Adrenal gland (tissue), 5 donors: ENCODE measurements around the gene ZNF48.

Experiments used
- POLR2A ChIP-seq, 2 donors: fragments of 450-650 bp; IDR thresholded peaks; one replicate each; pipeline ENCODE4 v1.6.1; 2017; ENCODE audit warnings: antibody characterized with exemption in 2 of 2, mild to moderate bottlenecking in 2 of 2, moderate library complexity in 1 of 2
- TF ChIP-seq, protein P1 (sequence below), 6 experiments: fragments of 450-650 bp in 4 of 6; fragments of 200-600 bp in 2 of 6; sonication (generic) in 1 of 6; IDR thresholded peaks; 1 replicate in 5 of 6; 2 replicates in 1 of 6; pipeline versions ENCODE4 v1.5.1 to v1.8.0; 2016 to 2021; ENCODE audit warnings: antibody characterized with exemption in 6 of 6, mild to moderate bottlenecking in 2 of 6, moderate library complexity in 1 of 6
- donor health status: DM: no; HTN: no; CAD: no.

DNA sequence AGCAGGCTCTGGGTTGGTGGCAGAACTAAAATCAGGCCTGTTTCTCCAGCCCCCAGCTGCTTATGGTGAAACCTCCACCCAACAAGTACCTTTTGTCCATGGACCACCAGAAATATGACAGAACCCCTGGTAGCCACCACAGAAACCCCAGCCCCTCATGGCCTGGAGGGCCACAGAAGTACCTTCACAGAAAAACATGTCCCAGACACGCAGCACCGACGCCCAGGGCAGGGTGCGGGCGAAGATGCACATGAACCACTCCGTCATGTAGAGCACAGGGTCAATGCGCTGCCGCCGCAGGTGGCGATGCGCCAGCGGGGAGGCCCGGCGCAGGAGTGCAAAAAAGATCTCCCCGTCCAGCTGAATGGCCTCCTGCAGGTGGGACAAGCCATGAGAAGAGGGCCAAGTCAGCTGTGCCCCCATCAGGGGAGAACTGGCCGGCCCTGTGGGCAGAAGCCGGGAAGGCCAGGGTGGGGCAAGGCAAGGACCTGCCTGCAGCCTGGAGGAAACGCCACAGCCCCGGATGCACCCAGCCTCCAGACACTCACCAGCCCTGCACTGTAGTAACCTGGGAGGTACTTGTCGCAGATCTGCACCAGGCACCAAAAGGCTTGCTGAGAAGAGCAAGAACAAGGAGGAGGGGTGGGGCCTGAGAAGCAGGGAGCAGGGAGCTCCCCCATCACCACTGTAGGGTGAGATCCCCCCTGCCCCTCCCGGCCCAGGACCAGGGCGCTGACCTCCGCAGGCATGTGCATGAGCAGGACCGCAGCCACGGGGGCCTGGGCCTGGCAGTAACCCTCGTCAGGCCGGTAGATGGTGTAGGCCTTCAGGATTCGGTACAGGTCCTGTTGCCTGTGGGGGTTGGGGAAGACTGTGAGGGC is 36.0 kb upstream of the ZNF48 start:
- TF ChIP-seq, protein P1, sequence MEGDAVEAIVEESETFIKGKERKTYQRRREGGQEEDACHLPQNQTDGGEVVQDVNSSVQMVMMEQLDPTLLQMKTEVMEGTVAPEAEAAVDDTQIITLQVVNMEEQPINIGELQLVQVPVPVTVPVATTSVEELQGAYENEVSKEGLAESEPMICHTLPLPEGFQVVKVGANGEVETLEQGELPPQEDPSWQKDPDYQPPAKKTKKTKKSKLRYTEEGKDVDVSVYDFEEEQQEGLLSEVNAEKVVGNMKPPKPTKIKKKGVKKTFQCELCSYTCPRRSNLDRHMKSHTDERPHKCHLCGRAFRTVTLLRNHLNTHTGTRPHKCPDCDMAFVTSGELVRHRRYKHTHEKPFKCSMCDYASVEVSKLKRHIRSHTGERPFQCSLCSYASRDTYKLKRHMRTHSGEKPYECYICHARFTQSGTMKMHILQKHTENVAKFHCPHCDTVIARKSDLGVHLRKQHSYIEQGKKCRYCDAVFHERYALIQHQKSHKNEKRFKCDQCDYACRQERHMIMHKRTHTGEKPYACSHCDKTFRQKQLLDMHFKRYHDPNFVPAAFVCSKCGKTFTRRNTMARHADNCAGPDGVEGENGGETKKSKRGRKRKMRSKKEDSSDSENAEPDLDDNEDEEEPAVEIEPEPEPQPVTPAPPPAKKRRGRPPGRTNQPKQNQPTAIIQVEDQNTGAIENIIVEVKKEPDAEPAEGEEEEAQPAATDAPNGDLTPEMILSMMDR (IDR thresholded peaks at IDR 0.05) = no peak
- no peak for TF ChIP-seq POLR2A (IDR thresholded peaks at IDR 0.05)
